ENCODE measurements around the gene IL24. TPM values are rescaled to one million over a fixed set of nuclear protein-coding genes. Genes with fewer than 3 reads are reported as not detected.

Gene IL24
- total and polyA plus RNA-seq, 2 experiments from 2014 or later: not detected

DNA sequence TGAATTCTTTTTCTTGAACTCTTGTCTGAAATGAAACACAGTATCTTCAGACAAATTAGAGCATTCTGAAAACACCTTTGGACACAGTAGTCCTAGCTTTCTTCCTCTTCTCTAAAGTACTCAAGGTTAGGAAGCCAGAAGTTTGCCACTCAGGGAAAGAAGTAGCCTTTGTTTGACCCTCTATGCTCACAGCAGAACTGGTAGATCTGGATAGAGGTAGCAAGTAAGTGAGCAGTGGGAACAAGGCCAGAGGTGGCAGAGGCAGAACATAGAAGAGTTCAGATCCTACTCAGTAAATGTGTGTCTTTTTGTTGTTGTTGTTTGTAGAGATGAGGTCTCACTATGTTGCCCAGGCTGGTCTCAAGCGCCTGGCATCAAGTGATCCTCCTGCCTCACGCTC is 56.4 kb downstream of the IL24 start:
- TF ChIP-seq, protein P1, sequence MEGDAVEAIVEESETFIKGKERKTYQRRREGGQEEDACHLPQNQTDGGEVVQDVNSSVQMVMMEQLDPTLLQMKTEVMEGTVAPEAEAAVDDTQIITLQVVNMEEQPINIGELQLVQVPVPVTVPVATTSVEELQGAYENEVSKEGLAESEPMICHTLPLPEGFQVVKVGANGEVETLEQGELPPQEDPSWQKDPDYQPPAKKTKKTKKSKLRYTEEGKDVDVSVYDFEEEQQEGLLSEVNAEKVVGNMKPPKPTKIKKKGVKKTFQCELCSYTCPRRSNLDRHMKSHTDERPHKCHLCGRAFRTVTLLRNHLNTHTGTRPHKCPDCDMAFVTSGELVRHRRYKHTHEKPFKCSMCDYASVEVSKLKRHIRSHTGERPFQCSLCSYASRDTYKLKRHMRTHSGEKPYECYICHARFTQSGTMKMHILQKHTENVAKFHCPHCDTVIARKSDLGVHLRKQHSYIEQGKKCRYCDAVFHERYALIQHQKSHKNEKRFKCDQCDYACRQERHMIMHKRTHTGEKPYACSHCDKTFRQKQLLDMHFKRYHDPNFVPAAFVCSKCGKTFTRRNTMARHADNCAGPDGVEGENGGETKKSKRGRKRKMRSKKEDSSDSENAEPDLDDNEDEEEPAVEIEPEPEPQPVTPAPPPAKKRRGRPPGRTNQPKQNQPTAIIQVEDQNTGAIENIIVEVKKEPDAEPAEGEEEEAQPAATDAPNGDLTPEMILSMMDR (IDR thresholded peaks at IDR 0.05; ENCODE audit: low read depth, low read length): no peak
- no peak overlapping the region for H3K27ac ChIP-seq
- no peak overlapping the region for H3K4me3 ChIP-seq
- DNase-seq (ENCODE audit: low read depth in 1 of 2, low spot score in 1 of 2): no peak
- no peaks in the 10 kb centered on the region for H3K27me3 ChIP-seq
- H3K36me3 ChIP-seq: no peaks in the 10 kb centered on the region
- H3K4me1 ChIP-seq (ENCODE audit: low read depth): peaks cover 9% of the 10 kb centered on the region
- no peaks in the 10 kb centered on the region for H3K9me3 ChIP-seq (ENCODE audit: low read depth)

Other genes starting within 250 kb of the IL24 start
- gene MAPKAPK2, start 212.5 kb upstream of the IL24 start, total RNA-seq: 99.4 and 117 TPM in 2 replicates
- 31.4 and 37.1 TPM in 2 replicates for gene MAPKAPK2, start 212.5 kb upstream of the IL24 start, polyA plus RNA-seq
- not detected in 2 replicates for gene IL19, start 126.7 kb upstream of the IL24 start, total RNA-seq
- gene IL19, start 126.7 kb upstream of the IL24 start, polyA plus RNA-seq: not detected in 2 replicates
- not detected in 2 replicates for gene IL10, start 124.9 kb upstream of the IL24 start, total RNA-seq
- gene IL10, start 124.9 kb upstream of the IL24 start, polyA plus RNA-seq: not detected in 2 replicates
- gene IL20, start 31.8 kb upstream of the IL24 start, total RNA-seq: not detected in 2 replicates
- gene IL20, start 31.8 kb upstream of the IL24 start, polyA plus RNA-seq: not detected in 2 replicates
- not detected in 2 replicates for gene FCMR, start 24.5 kb downstream of the IL24 start, total RNA-seq
- gene FCMR, start 24.5 kb downstream of the IL24 start, polyA plus RNA-seq: not detected in 2 replicates
- gene PIGR, start 49.0 kb downstream of the IL24 start, total RNA-seq: not detected in 2 replicates
- not detected in 2 replicates for gene PIGR, start 49.0 kb downstream of the IL24 start, polyA plus RNA-seq
- gene FCAMR, start 73.0 kb downstream of the IL24 start, total RNA-seq: not detected in 2 replicates
- not detected in 2 replicates for gene FCAMR, start 73.0 kb downstream of the IL24 start, polyA plus RNA-seq
- 0.21 TPM in 2 replicates for gene C1orf116, start 135.3 kb downstream of the IL24 start, total RNA-seq
- 0.29 TPM in 1 of 2 replicates, not detected in the other for gene C1orf116, start 135.3 kb downstream of the IL24 start, polyA plus RNA-seq
- gene YOD1, start 153.8 kb downstream of the IL24 start, total RNA-seq: 6.8 and 8.8 TPM in 2 replicates
- gene YOD1, start 153.8 kb downstream of the IL24 start, polyA plus RNA-seq: 3.8 and 4.3 TPM in 2 replicates
- gene PFKFB2, start 155.8 kb downstream of the IL24 start, total RNA-seq: 3.6 and 5.7 TPM in 2 replicates
- gene PFKFB2, start 155.8 kb downstream of the IL24 start, polyA plus RNA-seq: 3.6 and 6.0 TPM in 2 replicates
- not detected in 2 replicates for gene C4BPB, start 191.4 kb downstream of the IL24 start, total RNA-seq
- gene C4BPB, start 191.4 kb downstream of the IL24 start, polyA plus RNA-seq: not detected in 2 replicates
- gene C4BPA, start 206.8 kb downstream of the IL24 start, total RNA-seq: not detected in 2 replicates
- not detected in 2 replicates for gene C4BPA, start 206.8 kb downstream of the IL24 start, polyA plus RNA-seq